Measurements from ENCODE around the gene HMG20A. TPM values are rescaled to one million over a fixed set of nuclear protein-coding genes. Genes with fewer than 3 reads are reported as not detected.

HMG20A gene
- total and polyA plus RNA-seq, 2 of the 13 experiments (the other 11 are each of a cell fraction or from before 2014, with no cell fraction given): 28.0 to 35.2 TPM

GRCh38 chr15:77391372-77391951 lies 29.2 kb upstream of the HMG20A start:
- 96% methylated on average over 3 of the region's 3 CpGs for WGBS (ENCODE audit: low lambda C conversion rate)
- peaks cover 8% of the 10 kb centered on the region for H3K9me3 ChIP-seq (ENCODE audit: low read length)
- ATAC-seq: no peak
- intact Hi-C loops (cut with micrococcal nuclease; ENCODE audit: unreplicated experiment): no loop called here
- FAIRE-seq: no peak
- H3K27me3 ChIP-seq (ENCODE audit: control insufficient read depth in 1 of 2, insufficient read depth in 2 of 2, low read length in 2 of 2): no peaks in the 10 kb centered on the region
- POLR2A ChIA-PET: no interaction called here
- no peaks in the 10 kb centered on the region for H3K4me1 ChIP-seq (ENCODE audit: insufficient read depth, low read length)
- CTCF ChIA-PET (ENCODE audit: low intra/inter-chr PET ratio, low total read pairs): no interaction called here
- TF ChIP-seq ZSCAN25 (CRISPR knock-in tag; IDR thresholded peaks at IDR 0.05) (no peak), ZNF205 (CRISPR knock-in tag; IDR thresholded peaks at IDR 0.05) (no peak), SALL2 (CRISPR knock-in tag; IDR thresholded peaks at IDR 0.05) (no peak), ZNF20 (CRISPR knock-in tag; IDR thresholded peaks at IDR 0.05) (no peak), ZBTB1 (CRISPR knock-in tag; IDR thresholded peaks at IDR 0.05; ENCODE audit: borderline replicate concordance) (no peak), POLR2AphosphoS5 (IDR thresholded peaks at IDR 0.05; ENCODE audit: low read depth, low read length) (no peak), NAIF1 (CRISPR knock-in tag; IDR thresholded peaks at IDR 0.05; ENCODE audit: borderline replicate concordance) (no peak), MAFF (IDR thresholded peaks at IDR 0.05; ENCODE audit: low read depth, low read length) (peak; percentile 59), REPIN1 (CRISPR knock-in tag; IDR thresholded peaks at IDR 0.05; ENCODE audit: borderline replicate concordance, low read depth) (no peak), U2AF2 (IDR thresholded peaks at IDR 0.05; ENCODE audit: low read depth, low read length) (no peak), ESRRA (CRISPR knock-in tag; IDR thresholded peaks at IDR 0.05; ENCODE audit: low read depth) (no peak), ZFP37 (CRISPR knock-in tag; IDR thresholded peaks at IDR 0.05; ENCODE audit: borderline replicate concordance) (no peak), PITX1 (CRISPR knock-in tag; IDR thresholded peaks at IDR 0.05) (no peak), CREBL2 (CRISPR knock-in tag; IDR thresholded peaks at IDR 0.05; ENCODE audit: borderline replicate concordance) (no peak), MAFK (conservative IDR thresholded peaks at IDR 0.05 in 1 of 2, IDR thresholded peaks at IDR 0.05 in 1 of 2; ENCODE audit: low read length in 2 of 2) (peak; percentile 58 to 75; a peak in 3 of 4 replicates), TEAD3 (CRISPR knock-in tag; optimal IDR thresholded peaks at IDR 0.05; ENCODE audit: borderline replicate concordance) (no peak)
- TF ChIP-seq, protein P1, sequence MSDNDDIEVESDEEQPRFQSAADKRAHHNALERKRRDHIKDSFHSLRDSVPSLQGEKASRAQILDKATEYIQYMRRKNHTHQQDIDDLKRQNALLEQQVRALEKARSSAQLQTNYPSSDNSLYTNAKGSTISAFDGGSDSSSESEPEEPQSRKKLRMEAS (IDR thresholded peaks at IDR 0.05): no peak
- peaks cover 9% of the 10 kb centered on the region; the same call in 1 of the 2 replicates for H4K20me1 ChIP-seq (ENCODE audit: insufficient read depth, low read length)
- in situ Hi-C loops (cut with HindIII; ENCODE audit: extremely low pct_ligation_motif_present, low pct_unique_long_range_greater_than_20kb): no loop called here
- no peak overlapping the region for H3K27ac ChIP-seq (ENCODE audit: extremely low read length, insufficient read depth, low read length)
- no peak for DNase-seq (ENCODE audit: low spot score)
- no peak overlapping the region for H3K9ac ChIP-seq (ENCODE audit: insufficient read depth, low read depth, low read length)
- no peak overlapping the region for H3K4me2 ChIP-seq (ENCODE audit: low read depth, low read length)
- H3K4me3 ChIP-seq (replicated peaks in 1 of 3; ENCODE audit: insufficient read depth in 1 of 3, low read depth in 2 of 3, low read length in 3 of 3): no peak overlapping the region
- H2AFZ ChIP-seq (ENCODE audit: low read length): no peak overlapping the region
- H3K79me2 ChIP-seq (ENCODE audit: insufficient read depth, low read length): peaks cover 29% of the 10 kb centered on the region
- peaks cover 0 to 4% of the 10 kb centered on the region in 2 experiments; a peak in 2 of 5 replicates for H3K36me3 ChIP-seq (replicated peaks in 1 of 2; ENCODE audit: control insufficient read depth in 1 of 2, insufficient read depth in 2 of 2, low read length in 2 of 2)
- no TSS peak for BruUV-seq (replicated peaks)

Measured in HepG2 (cell line).